Amniotic stem cell (primary cell): ENCODE results near the gene ATPAF1.

Experiments
- DNase-seq: peaks from one replicate; lab custom pipeline; 2025; lab: John Stamatoyannopoulos, UW

ATPAF1 gene

DNA sequence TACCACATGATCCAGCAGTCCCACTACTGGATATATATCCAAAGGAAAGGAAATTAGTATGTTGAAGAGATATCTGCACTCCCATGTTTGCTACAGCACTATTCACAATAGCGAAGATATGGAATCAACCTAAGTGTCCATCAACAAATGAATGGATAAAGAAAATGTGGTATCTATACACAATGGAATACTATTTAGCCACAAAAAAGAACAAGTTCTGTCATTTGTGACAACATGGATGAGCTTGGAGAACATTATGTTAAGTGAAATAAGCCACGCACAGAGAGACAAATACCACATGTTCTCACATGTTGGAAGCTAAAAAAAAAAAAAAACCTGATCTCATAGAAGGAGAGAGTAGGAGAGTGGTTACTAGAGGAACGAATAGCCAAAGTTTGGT, 17.7 kb downstream of the ATPAF1 start:
- DNase-seq = no peak

DNA sequence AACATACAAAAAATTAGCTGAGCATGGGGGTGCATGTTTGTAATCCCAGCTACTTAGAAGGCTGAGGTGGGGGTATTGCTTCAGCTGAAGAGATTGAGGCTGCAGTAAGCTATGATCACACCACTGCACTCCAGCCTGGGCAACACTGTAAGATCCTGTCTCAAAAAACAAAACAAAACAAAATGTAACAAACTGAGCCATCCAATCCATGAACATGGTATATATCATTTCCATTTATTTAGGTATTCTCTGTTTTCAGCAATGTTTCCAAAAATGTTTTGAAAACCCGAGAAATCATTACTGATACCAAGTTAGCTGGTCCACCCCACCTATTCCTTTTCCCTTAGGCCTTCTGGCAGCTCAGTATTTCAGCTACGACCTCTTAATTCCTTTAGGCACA, 18.4 kb downstream of the ATPAF1 start:
- no peak for DNase-seq

DNA sequence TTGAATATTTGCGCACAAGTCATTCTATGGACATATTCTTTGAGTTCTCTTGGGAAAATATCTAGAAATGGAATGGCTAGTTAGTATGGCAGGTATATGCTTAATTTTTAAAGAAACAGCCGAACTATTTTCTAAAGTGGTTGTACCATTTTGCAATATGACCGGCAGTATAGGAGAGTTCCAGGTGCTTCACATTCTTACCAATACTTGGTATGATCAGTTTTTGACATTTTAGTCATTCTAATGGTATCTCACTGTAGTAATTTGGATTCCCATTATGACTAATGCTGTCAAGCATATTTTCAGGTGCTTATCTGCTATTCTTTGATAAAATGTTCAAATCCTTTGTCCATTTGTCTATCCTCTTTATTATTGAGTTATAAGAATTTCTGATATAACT, 20.6 kb downstream of the ATPAF1 start:
- DNase-seq = no peak

DNA sequence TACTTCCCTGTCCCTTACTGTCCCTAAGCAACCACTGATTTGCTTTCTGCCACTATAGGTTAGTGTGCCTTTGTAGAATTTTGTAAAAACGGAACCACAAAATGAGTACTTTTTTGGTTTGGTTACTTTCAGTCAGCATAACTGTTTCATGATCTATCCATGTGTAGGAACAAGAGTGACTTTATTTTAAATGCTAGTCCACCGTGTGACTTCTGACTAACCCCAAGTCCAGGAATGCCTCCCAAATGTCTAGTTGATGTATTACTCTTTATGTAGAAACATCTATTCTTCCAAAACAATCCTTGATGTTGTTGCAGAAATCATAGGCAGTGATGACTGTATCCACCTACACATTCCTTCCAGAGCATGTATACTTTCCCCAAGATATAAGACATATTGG, 21.3 kb downstream of the ATPAF1 start:
- no peak for DNase-seq

DNA sequence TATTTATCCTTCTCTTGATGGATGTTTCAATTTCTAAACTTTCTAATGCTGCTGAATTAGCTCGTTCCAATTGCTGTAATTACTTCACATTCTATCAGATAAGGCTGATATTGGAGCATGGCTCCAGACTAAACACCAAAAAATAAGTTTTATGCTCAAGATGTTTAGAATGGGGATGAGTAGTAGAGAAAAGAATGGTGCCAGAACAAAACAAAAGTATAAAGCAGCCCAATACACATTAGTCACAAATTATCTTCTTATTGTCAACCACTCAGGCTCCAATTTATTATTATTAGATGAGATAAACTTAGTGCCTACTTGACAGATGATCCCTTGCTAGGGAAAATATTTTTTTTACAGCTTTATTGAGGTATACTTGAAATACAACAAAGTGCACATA, 21.8 kb downstream of the ATPAF1 start:
- DNase-seq = no peak

DNA sequence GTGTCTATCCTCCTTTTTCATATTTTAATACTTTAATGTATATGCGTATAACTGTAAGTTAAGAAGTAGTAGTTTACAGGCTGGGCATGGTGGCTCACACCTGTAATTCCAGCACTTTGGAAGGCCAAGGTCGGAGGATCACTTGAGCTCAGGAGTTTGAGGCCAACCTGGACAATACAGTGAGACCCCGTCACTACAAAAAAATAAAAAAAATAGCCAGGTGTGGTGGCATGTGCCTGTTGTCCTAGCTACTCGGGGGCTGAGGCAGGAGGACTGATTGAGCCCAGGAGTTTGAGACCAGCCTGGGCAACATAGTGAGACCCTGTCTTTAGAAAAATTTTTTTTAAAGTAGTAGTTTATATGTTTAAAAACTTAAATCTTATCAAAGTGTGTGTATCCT, 22.3 kb downstream of the ATPAF1 start:
- no peak for DNase-seq

DNA sequence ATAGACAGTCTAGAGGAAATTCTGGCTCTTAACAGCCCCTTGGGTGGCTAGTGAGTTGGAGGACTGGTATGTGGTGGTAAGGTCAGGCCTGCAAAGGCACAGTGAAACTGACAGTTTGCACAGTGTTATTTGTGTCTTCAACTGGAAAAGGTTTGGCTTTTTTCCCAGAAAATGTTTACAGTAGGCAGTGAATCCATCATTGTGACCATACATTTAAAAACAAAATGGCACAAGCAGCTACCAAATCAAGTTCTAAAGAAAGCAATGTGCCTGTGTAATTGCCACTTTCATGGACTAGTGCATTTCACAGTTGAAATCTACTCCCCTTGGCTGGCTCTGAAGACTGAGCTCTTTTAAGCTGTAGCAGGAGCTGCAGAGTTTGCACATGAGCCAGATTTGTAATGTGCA, 24.8 kb downstream of the ATPAF1 start:
- DNase-seq = peak; percentile 68

DNA sequence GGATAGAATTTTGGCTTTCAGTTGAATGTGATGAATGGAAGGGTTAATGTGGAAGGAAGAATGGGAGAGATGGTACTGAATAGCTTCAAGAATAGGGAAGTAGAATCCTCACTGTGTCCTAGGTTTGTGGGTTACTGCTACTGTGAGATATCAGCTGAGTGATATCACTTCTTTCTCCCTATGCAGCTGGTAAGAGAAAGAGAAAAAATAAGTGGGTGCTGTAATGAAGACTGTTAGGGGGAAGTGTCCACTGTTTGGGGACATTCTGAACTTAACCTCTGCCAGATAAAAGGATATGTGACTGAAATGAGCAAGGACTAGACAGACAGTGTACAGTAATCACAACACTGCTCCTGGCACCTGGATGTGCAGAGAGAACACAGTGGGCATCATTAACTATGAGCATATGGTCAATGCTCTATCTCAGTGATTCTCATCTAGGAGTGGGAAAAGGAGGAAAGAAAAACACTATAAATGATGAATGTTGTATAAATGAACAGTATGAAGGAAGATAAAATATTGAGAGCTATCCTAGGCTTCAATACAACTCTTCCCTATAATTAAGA, 26.0 kb downstream of the ATPAF1 start:
- no peak for DNase-seq

DNA sequence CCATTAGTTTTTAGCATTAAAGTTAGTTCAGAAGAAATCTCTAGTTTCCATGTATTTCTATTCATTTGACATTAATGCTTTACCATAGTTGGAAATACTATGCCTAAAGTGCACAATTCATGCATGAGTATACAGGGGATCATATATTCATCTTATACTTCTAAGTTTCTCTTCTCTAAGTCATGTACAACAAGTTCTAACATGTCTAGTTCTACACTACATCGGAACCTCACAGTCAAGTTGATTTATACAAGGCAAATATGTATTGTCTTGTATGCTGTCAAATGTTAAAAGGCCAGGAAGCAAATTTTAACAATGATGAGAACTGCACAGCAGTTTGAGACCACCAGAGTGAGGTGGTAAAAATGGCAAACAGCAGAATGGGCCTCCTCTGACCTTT, 28.6 kb downstream of the ATPAF1 start:
- no peak for DNase-seq

DNA sequence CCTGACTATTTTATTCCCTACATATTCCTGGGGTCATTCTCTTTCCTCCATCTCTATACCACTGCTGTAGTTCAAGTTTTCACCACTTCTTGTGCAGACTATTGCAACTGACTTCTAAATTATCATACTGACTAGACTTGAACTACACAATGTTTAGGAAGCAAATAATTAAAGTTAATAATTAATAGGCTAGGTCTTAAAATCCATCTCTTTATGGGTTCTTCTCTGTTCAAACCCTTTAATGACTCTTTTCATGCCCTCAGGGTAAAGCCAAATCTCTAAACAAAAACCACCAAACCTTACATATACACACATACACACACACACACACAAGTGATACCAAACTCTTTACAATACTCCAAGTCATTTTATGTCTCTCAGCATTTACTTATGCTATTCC, 29.2 kb downstream of the ATPAF1 start:
- DNase-seq = no peak

DNA sequence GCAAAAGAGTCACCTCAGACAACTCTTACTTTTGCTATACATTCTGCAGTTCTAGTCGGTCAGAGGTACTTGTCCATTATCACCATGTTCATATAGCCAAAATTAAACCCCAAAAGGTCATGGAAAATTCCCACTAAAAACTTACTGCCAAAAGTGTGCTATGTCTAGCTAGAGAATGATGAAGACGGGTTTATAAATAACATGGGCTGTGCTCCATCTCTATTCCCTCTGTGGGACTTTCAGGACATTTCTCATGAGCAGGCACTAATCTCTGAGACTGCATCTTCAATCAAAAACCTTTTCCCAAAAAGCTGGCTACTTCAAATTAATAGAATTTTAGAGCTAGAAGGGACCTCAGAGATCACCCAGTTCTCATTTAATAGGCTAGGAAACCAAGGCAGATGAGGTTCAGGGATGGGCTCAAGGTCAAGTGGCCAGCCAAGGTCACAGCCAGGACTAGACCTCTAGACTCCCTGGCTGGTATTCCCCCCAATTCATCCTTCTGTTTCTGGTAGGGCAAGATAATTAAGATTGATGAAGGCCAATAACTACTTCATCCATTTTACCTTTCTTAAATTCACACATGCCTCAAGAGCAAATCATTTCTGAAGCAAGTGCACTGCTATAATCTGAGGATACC, 30.6 kb downstream of the ATPAF1 start:
- no peak for DNase-seq

DNA sequence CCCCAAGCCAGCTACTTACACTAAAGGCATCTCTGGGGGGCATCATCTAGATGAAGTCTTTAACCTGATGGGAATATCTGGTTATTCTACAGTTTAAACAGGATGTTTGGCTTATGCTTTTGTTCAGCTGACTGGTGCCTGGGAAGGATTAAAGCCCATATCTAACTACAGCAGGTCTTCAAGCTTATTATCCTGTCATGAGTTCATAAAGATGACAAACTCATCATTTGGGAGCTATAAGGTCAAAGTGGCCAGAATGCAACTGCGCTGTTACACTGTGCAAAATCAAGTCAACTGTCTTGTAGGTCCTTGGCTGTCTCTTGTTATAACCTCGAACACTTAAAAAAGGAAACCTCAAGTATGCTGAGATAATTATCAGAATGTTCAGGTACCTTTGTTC, 33.0 kb downstream of the ATPAF1 start:
- DNase-seq = no peak

DNA sequence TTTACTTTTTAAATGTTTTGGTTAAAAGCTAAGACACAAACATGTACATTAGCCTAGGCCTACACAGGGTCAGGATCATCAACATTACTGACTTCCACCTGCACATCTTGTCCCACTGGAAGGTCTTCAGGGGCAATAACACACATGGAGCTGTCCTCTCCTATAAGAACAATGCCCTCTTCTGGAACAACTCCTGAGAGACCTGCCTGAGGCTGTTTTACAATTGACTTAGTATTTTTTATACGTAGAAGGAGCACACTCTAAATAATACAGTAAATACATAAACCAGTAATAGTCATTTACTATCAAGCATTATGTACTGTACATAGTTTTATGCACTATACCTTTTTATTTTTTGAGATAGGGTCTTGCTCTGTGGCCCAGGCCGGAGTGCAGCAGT, 37.4 kb downstream of the ATPAF1 start:
- DNase-seq = no peak

DNA sequence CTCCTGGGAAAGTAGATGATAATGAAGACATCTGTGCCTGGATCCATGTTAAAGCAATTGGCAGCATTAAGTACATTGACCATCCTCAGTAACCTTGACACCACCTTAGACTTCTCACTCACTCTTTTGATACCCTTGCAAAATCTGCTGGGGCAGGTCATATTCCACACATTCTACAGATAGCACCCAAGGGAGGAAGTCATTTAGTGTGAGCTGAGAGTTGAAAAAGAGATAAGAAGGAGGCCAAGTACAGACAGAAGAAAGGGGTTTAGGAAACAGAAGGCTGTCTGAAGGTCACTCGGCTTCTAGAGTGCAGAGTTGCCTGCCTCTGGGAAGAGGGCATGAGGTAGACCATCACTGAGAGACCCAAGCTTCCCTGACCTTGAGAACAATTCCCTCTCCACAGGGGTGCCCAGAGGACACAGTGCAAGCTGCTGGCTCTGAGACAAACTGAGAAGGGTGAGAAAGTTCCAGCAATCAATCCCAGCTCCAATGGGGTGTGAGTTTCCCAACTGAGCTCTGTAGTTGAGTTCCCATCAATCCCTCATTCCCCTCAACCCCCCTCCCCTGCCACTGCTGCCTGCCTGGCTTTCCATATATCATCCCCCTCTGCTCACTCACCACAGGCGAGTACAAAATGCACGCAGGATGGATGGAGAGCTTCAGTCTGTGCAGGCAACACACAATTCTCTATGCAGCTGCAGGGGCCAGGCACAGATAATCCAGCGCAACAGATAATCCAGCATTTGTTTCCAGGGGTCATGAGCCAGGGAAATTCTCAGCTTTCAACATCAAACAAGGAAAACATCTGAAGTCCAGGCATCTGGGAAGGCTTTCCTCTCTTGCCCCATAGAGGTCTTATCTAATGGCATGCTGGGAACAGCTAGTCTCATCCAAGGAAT, 44.2 kb downstream of the ATPAF1 start:
- no peak for DNase-seq

DNA sequence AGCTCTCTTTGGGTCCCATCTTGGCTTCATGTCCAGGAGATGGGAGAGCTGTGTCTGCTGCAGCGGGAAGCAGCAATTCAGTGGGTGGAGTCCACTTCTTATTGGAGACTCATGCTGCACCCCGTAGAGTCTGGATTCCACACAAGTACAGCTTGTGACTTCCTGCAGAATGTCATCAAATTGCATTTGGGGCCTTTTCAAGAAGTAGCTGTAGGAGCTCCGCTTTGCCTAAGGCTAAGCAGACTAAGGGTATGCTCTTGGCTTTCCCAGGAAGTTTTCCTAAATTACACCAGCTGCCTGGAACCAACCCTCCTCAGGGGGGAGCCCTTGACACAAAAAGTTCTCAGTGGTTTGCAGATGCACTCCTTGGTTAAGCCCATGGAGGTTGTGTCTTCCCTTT, 45.8 kb downstream of the ATPAF1 start:
- no peak for DNase-seq

DNA sequence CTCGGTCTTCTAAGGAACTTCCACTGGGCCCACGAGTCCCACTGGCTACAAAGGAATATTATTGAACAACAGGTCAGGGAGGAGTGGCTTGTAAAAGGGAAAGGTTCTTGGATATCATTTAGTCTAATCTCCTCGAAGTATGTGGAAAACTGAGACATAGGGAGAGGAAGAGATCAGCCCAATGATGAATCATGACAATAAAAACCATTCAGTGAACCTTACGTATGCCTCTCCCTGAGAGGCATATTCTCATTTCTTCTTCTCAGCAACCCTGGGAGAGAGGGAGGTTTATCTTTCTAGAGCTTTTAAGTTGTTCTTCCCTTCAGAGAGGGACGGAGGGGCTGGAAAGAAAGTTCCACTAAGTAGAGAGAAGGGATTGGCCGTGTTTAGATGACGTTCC, 46.2 kb downstream of the ATPAF1 start:
- no peak for DNase-seq

DNA sequence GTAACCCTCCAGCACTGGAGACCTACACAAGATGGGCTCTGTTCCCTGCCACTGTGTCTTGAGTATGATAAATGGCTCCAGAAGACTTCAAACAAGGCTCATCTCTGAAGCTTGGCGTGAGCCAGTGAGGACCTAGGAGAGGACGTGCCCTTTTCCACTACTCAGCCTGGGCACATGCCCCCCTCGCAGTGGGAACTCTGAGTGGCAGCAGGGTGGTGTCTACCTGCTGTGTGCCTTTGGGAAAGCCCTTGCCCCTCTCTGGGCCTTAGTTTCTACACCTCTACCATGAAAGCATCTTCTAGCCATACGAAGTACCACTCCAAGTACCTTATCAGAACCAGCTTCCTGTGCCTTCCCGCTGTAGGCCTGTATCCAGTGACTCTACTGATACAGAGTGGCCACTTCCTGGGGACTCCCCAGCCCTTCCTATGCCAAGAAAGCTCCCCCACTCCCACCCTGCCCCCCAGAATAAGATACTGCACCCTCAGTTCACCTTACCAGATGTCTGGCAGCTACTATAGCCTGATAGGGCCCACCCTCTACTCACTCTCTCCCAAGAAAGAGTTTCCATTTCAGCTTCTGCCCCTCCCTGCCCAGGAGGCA, 48.4 kb downstream of the ATPAF1 start:
- DNase-seq = no peak

DNA sequence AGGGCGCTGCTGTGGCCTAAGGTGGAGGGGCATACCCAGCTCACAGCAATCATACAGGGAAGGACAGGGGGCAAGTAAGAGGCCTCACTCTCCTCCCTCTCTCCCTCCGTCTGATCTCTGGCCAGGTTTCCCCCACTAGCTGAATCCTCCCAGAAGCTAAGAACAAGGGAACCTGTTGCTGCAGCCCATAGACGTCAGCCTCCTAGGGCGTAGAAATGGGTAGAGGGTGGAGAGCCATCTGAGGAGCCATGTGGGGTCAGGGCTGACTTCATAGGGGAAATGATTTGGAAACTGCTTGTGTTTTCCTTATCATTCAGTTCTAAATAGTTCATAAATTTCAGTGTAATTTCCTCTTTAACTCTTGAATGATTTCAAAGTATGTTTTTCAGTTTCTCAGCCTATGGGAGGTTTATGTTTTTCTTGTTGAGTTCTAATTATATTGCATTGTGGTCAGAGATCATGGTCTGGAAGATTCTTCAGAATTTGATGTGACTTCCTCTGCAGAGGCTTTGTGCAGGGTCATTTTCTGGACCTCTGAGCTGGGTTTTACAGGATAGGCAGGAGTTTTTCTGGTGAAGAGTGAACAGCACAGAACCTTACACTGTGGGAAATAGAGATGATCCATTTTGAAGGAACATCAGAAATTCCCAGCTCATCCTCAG, 49.3 kb downstream of the ATPAF1 start:
- no peak for DNase-seq

DNA sequence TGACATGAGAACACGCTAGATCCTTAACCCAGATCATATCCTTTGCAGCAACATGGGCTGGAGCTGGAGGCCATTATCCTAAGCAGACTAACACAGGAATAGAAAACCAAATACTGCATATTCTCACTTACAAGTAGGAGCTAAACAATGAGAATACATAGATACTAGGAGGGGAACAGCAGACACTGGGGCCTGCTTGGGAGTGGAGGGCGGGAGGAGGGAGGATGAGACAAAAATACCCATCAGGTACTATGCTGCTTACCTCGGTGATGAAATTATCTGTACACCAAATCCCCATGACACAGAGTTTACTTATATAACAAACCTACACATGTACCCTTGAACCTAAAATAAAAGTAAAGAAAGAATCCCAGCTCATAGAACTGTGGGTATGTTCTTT, 50.3 kb downstream of the ATPAF1 start:
- no peak for DNase-seq

DNA sequence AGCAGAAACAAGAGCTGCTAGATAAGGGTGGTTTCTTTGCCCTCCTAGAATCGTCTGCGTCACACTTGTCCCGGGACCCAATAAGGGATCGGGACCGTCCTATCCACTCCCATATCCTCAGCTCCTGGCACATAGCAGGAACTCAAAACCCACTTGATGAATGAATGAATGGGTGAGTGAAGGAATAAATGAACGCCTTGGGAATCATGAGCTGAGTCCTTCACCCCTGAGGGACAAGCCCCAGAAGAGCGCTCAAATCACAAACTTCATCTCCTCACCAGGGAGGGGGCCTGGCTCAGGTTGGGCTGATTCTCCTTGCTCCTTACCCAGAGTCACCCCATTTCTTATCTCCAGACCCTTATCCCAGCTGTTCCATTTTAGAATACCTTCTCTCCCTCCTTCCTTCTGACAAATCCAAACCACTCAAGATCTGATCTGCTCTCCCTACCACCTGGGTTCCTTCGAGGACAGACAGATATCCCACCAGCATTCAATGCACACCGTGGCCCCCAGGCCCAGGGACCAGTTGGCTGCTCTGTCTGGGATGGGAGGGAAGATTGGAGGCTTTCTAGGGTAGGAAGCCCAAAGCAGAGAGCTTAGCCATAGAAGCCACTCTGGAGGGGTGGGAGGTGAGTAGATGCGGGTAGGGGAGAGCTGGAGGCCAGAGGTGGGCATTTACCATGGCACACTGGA, 50.9 kb downstream of the ATPAF1 start:
- DNase-seq = no peak

DNA sequence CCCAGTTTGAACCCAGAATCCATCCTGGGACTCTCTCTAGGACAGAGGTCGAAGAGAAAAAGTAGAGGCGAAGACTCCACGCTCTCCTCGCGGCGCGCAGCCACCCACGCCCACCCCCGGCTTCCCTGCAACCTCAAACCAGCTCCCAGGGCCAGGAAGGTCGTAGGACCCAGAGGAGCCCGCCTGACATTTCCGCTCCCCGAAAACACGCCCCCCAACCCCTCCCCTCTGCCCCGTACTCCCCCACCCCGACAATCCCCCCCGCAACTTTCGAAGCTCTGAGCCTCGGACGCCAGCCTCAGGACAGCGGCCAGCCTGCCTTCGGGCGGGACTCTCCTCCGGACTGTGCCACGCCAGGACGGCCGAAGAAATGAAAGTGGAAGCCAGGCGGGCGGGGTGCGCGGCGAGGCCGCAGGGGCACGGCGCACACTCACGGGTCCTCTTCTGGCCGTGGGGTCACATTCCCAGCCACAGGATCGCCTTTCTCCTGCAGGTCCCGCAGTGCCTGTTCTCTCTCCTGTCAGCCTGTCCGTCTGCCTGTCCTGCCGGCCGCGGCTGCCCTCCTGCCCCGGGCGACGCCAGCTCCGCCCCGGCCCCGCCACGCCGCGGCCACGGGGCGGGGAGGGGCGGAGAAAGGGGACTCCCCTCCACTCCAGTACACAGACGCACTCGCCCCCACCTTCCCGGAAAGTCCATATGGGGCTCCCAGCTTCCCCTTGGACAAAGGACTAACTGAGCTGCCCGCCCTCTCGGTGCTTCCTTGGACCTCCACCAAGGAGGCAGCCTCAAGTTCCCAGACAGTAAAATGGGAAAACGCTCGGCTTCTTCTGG, 51.7 kb downstream of the ATPAF1 start, which contains the start of gene MOB3C:
Gene MOB3C (minus strand): TSS at position 535 of the 831 bp plus-strand sequence. CDS start 3,490 bp downstream, outside the sequence.
- DNase-seq = peak; percentile 54
